HG03521 (cell line): ENCODE measurements around the gene FAM89B.
"Not testable (repeated sequence)": the region's sequence is repeated elsewhere in the genome, so short reads cannot be mapped to it uniquely, and the experiment has no call there.

ENCODE experiments used
- ATAC-seq: cut with Tn5 transposase; IDR thresholded peaks from one replicate; pipeline ENCODE4 v1.9.1; 2021; ENCODE audit warnings: mild to moderate bottlenecking, moderate library complexity; ENCODE audit not compliant: unreplicated experiment

The FAM89B gene

DNA sequence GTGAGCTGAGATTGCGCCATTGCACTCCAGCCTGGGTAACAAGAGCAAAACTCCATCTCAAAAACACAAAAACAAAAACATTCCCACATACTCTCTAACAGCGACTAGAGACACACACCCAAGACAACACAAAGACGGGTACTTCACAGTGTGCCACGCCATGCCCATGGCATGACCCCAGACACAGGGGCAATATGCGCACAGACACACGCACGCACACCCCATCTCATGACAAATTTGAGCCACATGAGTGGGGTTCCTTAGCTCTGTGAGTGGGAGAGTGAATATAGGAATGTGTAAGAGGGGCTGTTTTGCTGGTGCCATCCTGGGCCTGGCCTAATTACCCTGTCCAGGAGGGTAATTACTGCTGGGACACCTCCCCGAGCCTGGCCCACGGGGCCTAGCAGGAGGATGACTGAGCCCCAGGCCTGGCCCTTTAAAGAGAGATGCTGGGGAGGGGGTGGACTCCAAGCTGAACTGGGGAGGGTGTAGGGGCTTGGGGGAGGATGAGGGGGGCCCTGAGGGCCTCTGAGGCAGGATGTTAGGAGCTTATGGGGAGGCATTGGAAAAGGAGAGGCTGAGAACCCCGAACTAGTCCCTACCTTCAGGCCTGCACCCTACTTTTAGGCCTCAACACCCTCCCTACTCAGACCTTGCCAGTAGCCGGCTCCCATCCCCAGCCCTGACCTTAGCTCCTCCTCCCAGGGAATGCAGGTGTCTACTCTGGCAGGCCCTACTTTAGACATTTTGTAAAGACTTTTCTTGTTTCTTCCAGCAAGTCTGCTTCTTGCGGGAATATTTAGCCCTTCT lies 15.7 kb upstream of the FAM89B start:
- ATAC-seq = no peak

DNA sequence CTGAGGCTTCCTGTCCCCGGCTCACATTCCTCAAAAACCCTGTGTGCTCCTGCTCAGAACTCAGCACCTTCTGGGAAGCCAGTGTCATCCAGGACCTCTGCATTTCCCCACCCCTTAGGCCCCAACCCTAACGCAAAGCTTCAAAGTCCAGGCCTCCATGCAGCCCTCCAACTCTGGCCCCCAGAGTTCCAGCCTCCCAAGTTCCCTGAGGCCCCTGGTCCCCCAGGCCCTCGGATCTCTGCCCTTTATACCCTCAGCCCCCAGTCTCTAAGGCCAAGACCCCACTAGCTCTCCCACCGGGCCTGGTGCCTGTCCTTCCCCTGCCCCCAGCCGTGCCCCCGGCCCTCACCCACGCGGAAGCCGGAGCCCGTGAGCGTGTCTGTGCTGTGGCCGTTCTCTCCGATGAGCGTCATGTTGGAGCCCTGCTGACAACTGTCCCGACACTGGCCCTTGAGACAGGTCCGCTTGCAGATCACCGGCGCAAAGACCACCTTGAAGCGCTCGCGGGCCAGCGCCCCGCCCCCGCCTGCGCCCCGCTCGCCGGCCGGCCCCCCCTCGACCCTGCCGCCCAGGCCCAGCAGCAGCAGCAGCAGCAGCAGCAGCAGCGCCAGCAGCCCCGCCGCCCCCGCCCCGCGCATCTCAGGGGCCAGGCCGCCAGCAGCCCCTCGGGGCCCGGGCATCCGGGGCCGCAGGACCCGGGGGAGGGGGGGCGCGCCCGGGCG lies 14.9 kb upstream of the FAM89B start:
- no peak for ATAC-seq

- ATAC-seq = no peak
Measured at GRCh38 chr11:65558002-65558929, 14.1 kb upstream of the FAM89B start, which contains the start of gene LTBP3. TSS of gene LTBP3 (minus strand) at chr11:65558359. CDS start at chr11:65557959, 400 bp downstream.

- ATAC-seq = no peak
Measured at GRCh38 chr11:65558930-65559509, 13.3 kb upstream of the FAM89B start.

DNA sequence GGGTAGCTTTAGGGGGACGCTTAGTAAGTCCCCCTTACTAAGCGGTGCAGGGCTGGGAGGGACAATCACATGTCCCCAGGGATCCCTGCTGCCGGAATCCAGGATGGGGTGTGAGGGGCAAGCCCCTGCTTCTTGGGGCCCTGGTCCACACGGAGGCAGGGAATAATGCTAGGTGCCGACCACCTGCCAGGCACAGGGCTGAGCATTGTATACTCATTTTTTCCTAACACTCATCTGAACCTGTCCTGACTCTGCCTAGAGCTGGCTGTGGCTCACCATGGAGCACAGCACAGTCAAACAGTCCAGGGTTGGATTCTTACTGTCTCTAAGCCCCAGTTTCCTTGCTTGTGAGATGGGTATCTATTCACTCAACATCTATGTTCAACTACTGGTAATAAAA lies 12.8 kb upstream of the FAM89B start:
- ATAC-seq = no peak

DNA sequence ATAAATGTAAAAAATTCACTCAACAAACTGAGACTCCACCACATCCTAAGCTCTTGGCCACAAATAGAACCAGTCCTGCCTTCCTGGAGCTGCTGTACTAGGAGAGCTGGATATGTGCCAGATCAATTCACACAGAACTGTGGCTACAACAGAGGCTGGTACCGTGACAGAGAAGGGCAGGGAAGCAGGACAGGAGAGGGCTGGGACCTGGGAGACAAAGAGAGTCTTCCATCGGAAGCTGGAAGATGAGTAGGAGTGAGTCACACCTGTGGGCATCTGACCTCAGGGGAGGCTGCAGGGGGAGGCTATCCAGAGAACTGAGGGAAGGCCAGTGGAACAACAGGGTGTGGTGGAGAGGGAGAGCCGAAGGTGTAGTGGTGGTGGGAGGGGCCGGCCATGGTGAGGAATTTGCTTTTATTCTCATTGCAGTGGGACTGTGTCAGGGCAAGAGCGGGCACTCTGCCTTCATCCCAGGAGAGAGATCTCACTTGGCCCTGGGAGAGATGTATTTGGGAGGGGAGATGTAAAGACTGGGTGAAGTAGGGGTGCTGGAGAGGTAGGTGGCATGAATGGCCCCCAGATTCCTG lies 12.3 kb upstream of the FAM89B start:
- no peak for ATAC-seq

- no peak for ATAC-seq
Measured at GRCh38 chr11:65560555-65561418, 11.6 kb upstream of the FAM89B start.

- no peak for ATAC-seq
Measured at GRCh38 chr11:65562020-65562419, 10.3 kb upstream of the FAM89B start.

DNA sequence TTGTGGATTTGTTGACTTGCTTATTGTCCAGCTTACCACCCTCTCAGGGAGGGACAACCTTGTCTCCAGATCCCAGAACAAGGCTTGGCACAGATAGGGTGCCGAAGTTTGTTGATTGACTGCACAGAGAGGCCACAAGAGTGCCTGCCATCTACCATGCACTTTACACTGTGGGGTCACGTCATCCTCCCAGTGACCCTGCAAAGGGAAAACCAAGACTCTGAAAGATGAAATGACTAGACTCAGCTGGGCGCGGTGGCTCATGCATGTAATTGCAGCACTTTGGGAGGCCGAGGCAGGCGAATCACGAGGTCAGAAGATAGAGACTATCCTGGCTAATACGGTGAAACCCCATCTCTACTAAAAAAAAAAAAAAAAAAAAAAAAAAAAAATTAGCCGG lies 9.6 kb upstream of the FAM89B start:
- no peak for ATAC-seq

GRCh38 chr11:65563601-65564000 lies 8.7 kb upstream of the FAM89B start:
- ATAC-seq = no peak

- ATAC-seq = not testable (repeated sequence)
Measured at GRCh38 chr11:65564879-65565559, 7.3 kb upstream of the FAM89B start.

DNA sequence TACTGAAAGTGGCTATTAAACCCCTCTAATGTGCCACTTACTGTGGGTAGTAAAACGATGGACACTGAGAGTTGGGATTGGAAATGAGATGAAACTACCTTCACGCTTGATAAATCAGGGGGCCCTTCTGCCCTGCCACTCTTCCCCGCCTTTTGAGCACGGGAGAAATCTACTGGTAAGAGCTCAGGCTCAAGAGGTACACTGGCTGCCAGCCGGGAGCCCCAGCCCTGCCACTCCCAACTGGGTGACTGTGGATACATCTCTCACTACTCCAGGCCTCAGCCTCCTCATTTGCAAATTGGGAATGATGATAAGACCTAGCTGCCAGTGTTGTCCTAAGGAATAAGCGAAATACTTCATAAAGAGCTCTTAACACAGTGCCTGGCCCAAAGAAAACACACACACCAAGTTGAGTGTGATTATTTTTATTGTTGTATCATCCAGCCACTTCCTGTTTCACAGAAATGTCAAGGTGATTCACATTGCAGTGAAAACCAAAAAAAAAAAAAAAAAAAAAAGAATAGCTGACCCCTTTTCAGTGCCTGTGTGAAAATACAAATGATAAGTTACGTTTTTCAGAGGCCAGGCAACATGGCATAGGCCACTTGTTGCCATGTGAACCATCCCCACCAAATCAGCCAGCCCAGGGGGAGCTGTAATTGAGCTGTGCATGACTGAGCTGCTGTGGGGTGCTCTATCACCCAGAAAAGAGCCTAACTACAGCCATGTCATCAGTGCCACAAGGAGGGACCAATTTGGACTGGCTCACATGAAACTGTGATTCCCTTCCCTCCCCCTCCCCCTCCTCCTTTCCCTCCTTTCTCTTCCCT lies 6.5 kb upstream of the FAM89B start:
- ATAC-seq = no peak

- ATAC-seq = no peak
Measured at GRCh38 chr11:65569164-65569972, 3.0 kb upstream of the FAM89B start.

- peak; percentile 59 for ATAC-seq
Measured at GRCh38 chr11:65569973-65570918, 2.1 kb upstream of the FAM89B start, which contains the start of gene ZNRD2. TSS of gene ZNRD2 (plus strand) at chr11:65570477. CDS start at chr11:65570492, 15 bp downstream.

GRCh38 chr11:65571420-65571819 lies 918 bp upstream of the FAM89B start:
- no peak for ATAC-seq

- ATAC-seq = no peak
Measured at GRCh38 chr11:65571940-65572339, 398 bp upstream of the FAM89B start.
